Breast epithelium (tissue), 3 donors: ENCODE results near the gene ATRN.

Experiments
- POLR2AphosphoS5 ChIP-seq, 3 donors: sonication (generic); formaldehyde crosslinking; IDR thresholded peaks; one replicate each; pipeline ENCODE4 v1.6.1; 2017; ENCODE audit warnings: antibody characterized with exemption in 3 of 3
- TF ChIP-seq, protein P1 (sequence below), 3 donors: fragments of 450-650 bp; IDR thresholded peaks; one replicate each; pipeline ENCODE4 v1.5.1; 2016 to 2017; ENCODE audit warnings: antibody characterized with exemption in 3 of 3, mild to moderate bottlenecking in 3 of 3, moderate library complexity in 3 of 3

DNA sequence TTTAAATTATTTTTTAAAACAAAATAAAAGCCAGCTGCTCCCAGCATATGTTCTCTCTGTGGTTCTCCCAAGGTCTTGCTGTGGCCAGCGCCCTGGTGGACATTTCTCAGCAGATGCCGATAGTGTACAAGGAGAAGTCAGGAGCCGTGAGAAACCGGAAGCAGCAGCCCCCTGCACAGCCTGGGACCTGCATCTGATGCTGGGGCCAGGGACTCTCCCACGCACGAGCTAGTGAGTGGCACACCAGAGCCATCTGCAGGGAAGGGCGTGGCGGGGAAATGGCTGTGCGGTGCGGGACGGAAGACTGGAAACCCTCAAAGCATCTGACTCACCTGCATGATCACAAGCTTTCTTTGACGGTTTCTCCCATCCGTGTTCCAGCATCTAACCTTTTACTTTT lies 175.8 kb downstream of the ATRN start:
- no peak for TF ChIP-seq POLR2AphosphoS5 (IDR thresholded peaks at IDR 0.05)
- TF ChIP-seq, protein P1, sequence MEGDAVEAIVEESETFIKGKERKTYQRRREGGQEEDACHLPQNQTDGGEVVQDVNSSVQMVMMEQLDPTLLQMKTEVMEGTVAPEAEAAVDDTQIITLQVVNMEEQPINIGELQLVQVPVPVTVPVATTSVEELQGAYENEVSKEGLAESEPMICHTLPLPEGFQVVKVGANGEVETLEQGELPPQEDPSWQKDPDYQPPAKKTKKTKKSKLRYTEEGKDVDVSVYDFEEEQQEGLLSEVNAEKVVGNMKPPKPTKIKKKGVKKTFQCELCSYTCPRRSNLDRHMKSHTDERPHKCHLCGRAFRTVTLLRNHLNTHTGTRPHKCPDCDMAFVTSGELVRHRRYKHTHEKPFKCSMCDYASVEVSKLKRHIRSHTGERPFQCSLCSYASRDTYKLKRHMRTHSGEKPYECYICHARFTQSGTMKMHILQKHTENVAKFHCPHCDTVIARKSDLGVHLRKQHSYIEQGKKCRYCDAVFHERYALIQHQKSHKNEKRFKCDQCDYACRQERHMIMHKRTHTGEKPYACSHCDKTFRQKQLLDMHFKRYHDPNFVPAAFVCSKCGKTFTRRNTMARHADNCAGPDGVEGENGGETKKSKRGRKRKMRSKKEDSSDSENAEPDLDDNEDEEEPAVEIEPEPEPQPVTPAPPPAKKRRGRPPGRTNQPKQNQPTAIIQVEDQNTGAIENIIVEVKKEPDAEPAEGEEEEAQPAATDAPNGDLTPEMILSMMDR (IDR thresholded peaks at IDR 0.05) = no peak
